ENCODE data around the gene NPTN.

DNA sequence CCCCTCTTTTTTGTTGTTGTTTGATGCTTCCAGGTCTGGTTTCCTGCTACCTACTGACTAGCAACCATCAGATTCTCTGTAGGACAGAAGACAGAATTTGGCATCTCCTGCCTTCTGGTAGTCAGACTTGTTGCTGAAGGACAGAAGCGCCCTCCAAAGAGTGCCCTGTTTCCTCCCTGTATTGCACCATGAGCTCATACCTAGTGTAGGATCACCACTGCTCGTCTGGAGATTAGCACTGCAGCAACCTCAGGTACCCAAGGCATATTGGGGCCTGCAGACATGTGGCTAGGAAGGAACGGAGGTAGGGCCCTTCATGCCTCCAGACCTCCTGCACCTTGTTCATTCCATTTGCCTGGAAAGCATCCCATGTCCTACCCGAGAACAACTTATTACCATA, 78.1 kb downstream of the NPTN start:
- no peak for TF ChIP-seq GATA2 (IDR thresholded peaks at IDR 0.05; ENCODE audit: low read depth, low read length)
- TF ChIP-seq GATA3 (IDR thresholded peaks at IDR 0.05; ENCODE audit: low read depth, low read length) = no peak
